Measurements from ENCODE around the gene EGR1.

Gene EGR1

DNA sequence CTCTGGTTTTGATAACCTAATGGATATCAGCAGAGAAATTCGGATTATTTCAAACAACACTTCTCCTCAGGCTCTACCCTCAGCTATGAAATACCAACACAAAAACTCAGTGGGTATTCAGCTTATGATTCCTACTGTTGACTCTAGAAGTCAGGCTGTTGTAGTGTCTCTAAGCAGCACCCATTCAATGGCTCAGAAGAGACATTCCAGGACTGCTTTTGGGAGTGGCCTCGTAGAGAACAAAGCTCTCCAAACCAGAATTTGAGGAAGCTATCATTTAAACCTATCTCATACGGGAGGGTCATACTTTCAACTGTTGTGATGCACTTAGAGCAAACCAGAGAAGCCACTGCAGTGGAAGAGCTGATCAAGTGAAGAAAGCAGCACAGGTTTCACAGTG, 43.7 kb downstream of the EGR1 start:
- no peak for DNase-seq

DNA sequence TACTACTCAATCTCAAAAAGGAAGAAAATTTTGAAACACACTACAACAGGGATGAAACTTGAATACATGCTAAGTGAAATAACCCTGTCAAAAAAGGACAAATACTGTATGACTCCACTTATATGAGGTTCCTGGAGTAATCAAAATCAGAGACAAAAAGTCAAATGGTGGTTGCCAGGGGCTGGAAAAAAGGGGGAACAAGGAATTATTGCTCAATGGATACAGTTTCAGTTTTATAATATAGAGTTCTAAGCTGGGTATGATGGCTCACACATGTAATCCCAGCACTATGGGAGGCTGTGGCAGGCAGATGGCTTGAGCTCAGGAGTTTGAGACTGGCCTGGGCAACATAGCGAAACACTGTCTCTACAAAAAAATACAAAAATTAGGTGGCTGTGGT, 48.7 kb downstream of the EGR1 start:
- peak; percentile 11 to 42 for DNase-seq

DNA sequence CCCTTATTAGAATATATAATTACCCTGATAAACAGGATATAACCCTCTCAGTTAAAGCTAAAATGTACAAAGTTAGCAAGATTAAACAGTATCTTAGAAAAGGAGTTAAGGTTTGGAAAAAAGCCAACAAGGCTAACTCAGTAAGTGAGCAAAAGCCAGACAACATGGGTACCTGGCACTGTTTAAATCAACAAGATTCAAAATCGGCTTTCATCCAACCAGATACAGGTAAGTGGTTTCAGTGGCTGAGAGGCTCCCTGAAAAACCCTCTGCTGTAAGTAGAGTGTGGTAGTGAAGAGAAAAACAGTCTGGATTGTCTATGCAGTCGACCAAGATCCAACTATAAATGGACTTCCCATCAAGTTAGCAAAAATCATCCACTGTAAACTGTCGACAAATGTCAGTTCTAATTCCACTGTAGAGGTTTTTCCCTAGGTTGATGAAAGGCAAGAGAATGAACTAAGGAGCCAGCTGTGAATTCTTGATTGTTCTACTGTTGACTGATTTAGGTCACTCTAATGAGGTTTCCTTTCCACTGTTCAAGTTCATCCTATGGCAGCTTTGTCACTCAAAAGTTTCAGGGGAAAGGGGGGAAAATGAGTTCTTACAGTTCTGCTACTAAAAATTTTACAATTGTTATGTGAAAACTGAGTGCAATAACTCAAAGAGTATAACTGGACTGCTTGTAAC, 50.4 kb downstream of the EGR1 start:
- no peak for DNase-seq

DNA sequence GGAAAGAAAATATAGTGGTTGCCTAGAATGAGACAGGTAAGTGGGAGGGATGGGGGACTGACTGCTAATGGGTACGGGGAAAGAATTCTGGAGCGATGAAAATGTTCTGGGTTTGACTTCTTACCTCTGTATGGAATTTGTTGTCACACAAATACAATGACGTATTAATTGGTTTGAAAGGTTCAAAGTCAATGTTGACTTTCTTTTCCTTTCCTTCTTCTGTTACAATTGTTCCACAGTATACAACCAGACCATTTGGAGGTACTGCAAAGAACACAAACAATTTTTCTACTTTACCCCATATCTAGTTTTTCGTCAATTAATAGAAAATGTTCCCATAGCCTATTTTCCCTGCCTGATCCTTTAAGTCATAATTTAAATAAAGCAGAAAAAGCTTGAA, 52.2 kb downstream of the EGR1 start:
- DNase-seq, result no peak

Measured in inflammatory macrophage (primary cell).